Measurements from ENCODE around the gene NT5DC3. TPM values are rescaled to one million over a fixed set of nuclear protein-coding genes. Genes with fewer than 3 reads are reported as not detected.

Gene NT5DC3
- total RNA-seq, 1 donor from 2014 or later = 6.6 TPM

- no peak for TF ChIP-seq CTCF (IDR thresholded peaks at IDR 0.05; ENCODE audit: insufficient read depth, low read length, severe bottlenecking)
- Histone ChIP-seq H3K27me3 (ENCODE audit: control insufficient read depth, insufficient read depth, low read length) (no peaks in the 10 kb centered on the region), H3K4me3 (ENCODE audit: low read depth, low read length) (no peak overlapping the region), H3K36me3 (ENCODE audit: control insufficient read depth, insufficient read depth, low read length) (peaks cover 1% of the 10 kb centered on the region)
- FAIRE-seq (no peak), DNase-seq (ENCODE audit: low read depth) (peak; percentile 84)
Measured at GRCh38 chr12:103805655-103806360, 35.2 kb downstream of the NT5DC3 start.

GRCh38 chr12:103803847-103804246 is 37.2 kb downstream of the NT5DC3 start:
- DNase-seq (ENCODE audit: low read depth) (no peak), FAIRE-seq (no peak)
- H3K4me3 ChIP-seq (ENCODE audit: low read depth, low read length) = no peak overlapping the region
- H3K27me3 ChIP-seq (ENCODE audit: control insufficient read depth, insufficient read depth, low read length) = no peaks in the 10 kb centered on the region
- no peak for TF ChIP-seq CTCF (IDR thresholded peaks at IDR 0.05; ENCODE audit: insufficient read depth, low read length, severe bottlenecking)
- H3K36me3 ChIP-seq (ENCODE audit: control insufficient read depth, insufficient read depth, low read length) = no peaks in the 10 kb centered on the region

GRCh38 chr12:103802586-103802886 is 38.5 kb downstream of the NT5DC3 start:
- Histone ChIP-seq H3K4me3 (ENCODE audit: low read depth, low read length) (no peak overlapping the region), H3K27me3 (ENCODE audit: control insufficient read depth, insufficient read depth, low read length) (no peaks in the 10 kb centered on the region), H3K36me3 (ENCODE audit: control insufficient read depth, insufficient read depth, low read length) (no peaks in the 10 kb centered on the region)
- FAIRE-seq = no peak
- TF ChIP-seq CTCF (IDR thresholded peaks at IDR 0.05; ENCODE audit: insufficient read depth, low read length, severe bottlenecking) = no peak
- DNase-seq (ENCODE audit: low read depth) = no peak

- TF ChIP-seq CTCF (IDR thresholded peaks at IDR 0.05; ENCODE audit: insufficient read depth, low read length, severe bottlenecking) = no peak
- DNase-seq (ENCODE audit: low read depth) = peak; percentile 92
- Histone ChIP-seq H3K4me3 (ENCODE audit: low read depth, low read length) (no peak overlapping the region), H3K36me3 (ENCODE audit: control insufficient read depth, insufficient read depth, low read length) (no peaks in the 10 kb centered on the region), H3K27me3 (ENCODE audit: control insufficient read depth, insufficient read depth, low read length) (no peaks in the 10 kb centered on the region)
- no peak for FAIRE-seq
Measured at GRCh38 chr12:103801709-103802585, 39.1 kb downstream of the NT5DC3 start.

GRCh38 chr12:103799857-103800771 is 40.9 kb downstream of the NT5DC3 start:
- Histone ChIP-seq H3K27me3 (ENCODE audit: control insufficient read depth, insufficient read depth, low read length) (no peaks in the 10 kb centered on the region), H3K4me3 (ENCODE audit: low read depth, low read length) (no peak overlapping the region), H3K36me3 (ENCODE audit: control insufficient read depth, insufficient read depth, low read length) (no peaks in the 10 kb centered on the region)
- TF ChIP-seq CTCF (IDR thresholded peaks at IDR 0.05; ENCODE audit: insufficient read depth, low read length, severe bottlenecking) = no peak
- FAIRE-seq (no peak), DNase-seq (ENCODE audit: low read depth) (peak; percentile 97)
